ENCODE measurements around the gene EFNA2.
"Not testable (repeated sequence)": the region's sequence is repeated elsewhere in the genome, so short reads cannot be mapped to it uniquely, and the experiment has no call there.

Gene EFNA2

GRCh38 chr19:1298235-1298634 is 12.6 kb downstream of the EFNA2 start:
- Histone ChIP-seq H3K27me3 (ENCODE audit: control insufficient read depth in 5 of 5, insufficient read depth in 4 of 5, low read length in 5 of 5) (peaks cover 15 to 29% (median 23%) of the 10 kb centered on the region in 5 donors), H3K27ac (ENCODE audit: low read depth, low read length) (no peak overlapping the region), H3K4me1 (ENCODE audit: control insufficient read depth in 5 of 5, insufficient read depth in 5 of 5, low read length in 5 of 5) (peaks cover 0 to 6% (median 4%) of the 10 kb centered on the region in 5 donors), H3K36me3 (ENCODE audit: control insufficient read depth in 5 of 5, insufficient read depth in 5 of 5, low read length in 5 of 5) (no peaks in the 10 kb centered on the region), H3K9me3 (ENCODE audit: control insufficient read depth in 5 of 5, low read length in 5 of 5) (no peaks in the 10 kb centered on the region), H3K4me3 (ENCODE audit: low read depth in 1 of 5, low read length in 5 of 5) (no peak overlapping the region), H3K9ac (ENCODE audit: low read length in 5 of 5) (no peak overlapping the region)

GRCh38 chr19:1299801-1300200 is 14.1 kb downstream of the EFNA2 start:
- Histone ChIP-seq H3K27ac (ENCODE audit: low read depth, low read length) (no peak overlapping the region), H3K4me3 (ENCODE audit: low read depth in 1 of 5, low read length in 5 of 5) (no peak overlapping the region), H3K36me3 (ENCODE audit: control insufficient read depth in 5 of 5, insufficient read depth in 5 of 5, low read length in 5 of 5) (no peaks in the 10 kb centered on the region), H3K4me1 (ENCODE audit: control insufficient read depth in 5 of 5, insufficient read depth in 5 of 5, low read length in 5 of 5) (peaks cover 0 to 6% (median 4%) of the 10 kb centered on the region in 5 donors), H3K27me3 (ENCODE audit: control insufficient read depth in 5 of 5, insufficient read depth in 4 of 5, low read length in 5 of 5) (peaks cover 5 to 14% (median 10%) of the 10 kb centered on the region in 5 donors), H3K9me3 (ENCODE audit: control insufficient read depth in 5 of 5, low read length in 5 of 5) (no peaks in the 10 kb centered on the region), H3K9ac (ENCODE audit: low read length in 5 of 5) (no peak overlapping the region)

- Histone ChIP-seq H3K9me3 (ENCODE audit: control insufficient read depth in 5 of 5, low read length in 5 of 5) (no peaks in the 10 kb centered on the region), H3K4me3 (ENCODE audit: low read depth in 1 of 5, low read length in 5 of 5) (no peak overlapping the region), H3K9ac (ENCODE audit: low read length in 5 of 5) (no peak overlapping the region), H3K4me1 (ENCODE audit: control insufficient read depth in 5 of 5, insufficient read depth in 5 of 5, low read length in 5 of 5) (no peaks in the 10 kb centered on the region), H3K36me3 (ENCODE audit: control insufficient read depth in 5 of 5, insufficient read depth in 5 of 5, low read length in 5 of 5) (no peaks in the 10 kb centered on the region), H3K27me3 (ENCODE audit: control insufficient read depth in 5 of 5, insufficient read depth in 4 of 5, low read length in 5 of 5) (peaks cover 0 to 5% (median 3%) of the 10 kb centered on the region in 5 donors), H3K27ac (ENCODE audit: low read depth, low read length) (no peak overlapping the region)
Measured at GRCh38 chr19:1300744-1301490, 15.2 kb downstream of the EFNA2 start.

GRCh38 chr19:1302533-1303239 is 17.0 kb downstream of the EFNA2 start:
- H3K9ac ChIP-seq (ENCODE audit: low read length in 5 of 5), result no peak overlapping the region
- H3K27ac ChIP-seq (ENCODE audit: low read depth, low read length), result no peak overlapping the region
- no peaks in the 10 kb centered on the region for H3K36me3 ChIP-seq (ENCODE audit: control insufficient read depth in 5 of 5, insufficient read depth in 5 of 5, low read length in 5 of 5)

GRCh38 chr19:1304197-1304924 is 18.7 kb downstream of the EFNA2 start:
- Histone ChIP-seq H3K4me3 (ENCODE audit: low read depth in 1 of 5, low read length in 5 of 5) (no peak overlapping the region), H3K9me3 (ENCODE audit: control insufficient read depth in 5 of 5, low read length in 5 of 5) (no peaks in the 10 kb centered on the region), H3K27me3 (ENCODE audit: control insufficient read depth in 5 of 5, insufficient read depth in 4 of 5, low read length in 5 of 5) (peaks cover 0 to 6% (median 2%) of the 10 kb centered on the region in 5 donors), H3K36me3 (ENCODE audit: control insufficient read depth in 5 of 5, insufficient read depth in 5 of 5, low read length in 5 of 5) (no peaks in the 10 kb centered on the region), H3K27ac (ENCODE audit: low read depth, low read length) (no peak overlapping the region), H3K4me1 (ENCODE audit: control insufficient read depth in 5 of 5, insufficient read depth in 5 of 5, low read length in 5 of 5) (no peaks in the 10 kb centered on the region), H3K9ac (ENCODE audit: low read length in 5 of 5) (no peak overlapping the region)

More at GRCh38 chr19:1302533-1303239, 17.0 kb downstream of the EFNA2 start:
- Histone ChIP-seq H3K4me1 (ENCODE audit: control insufficient read depth in 5 of 5, insufficient read depth in 5 of 5, low read length in 5 of 5) (no peaks in the 10 kb centered on the region), H3K4me3 (ENCODE audit: low read depth in 1 of 5, low read length in 5 of 5) (no peak overlapping the region), H3K9me3 (ENCODE audit: control insufficient read depth in 5 of 5, low read length in 5 of 5) (no peaks in the 10 kb centered on the region), H3K27me3 (ENCODE audit: control insufficient read depth in 5 of 5, insufficient read depth in 4 of 5, low read length in 5 of 5) (peaks cover 0 to 5% (median 0%) of the 10 kb centered on the region in 5 donors)

GRCh38 chr19:1305354-1305753 is 19.7 kb downstream of the EFNA2 start:
- not testable (repeated sequence) for H3K4me3 ChIP-seq (ENCODE audit: low read depth in 1 of 5, low read length in 5 of 5); H3K9me3 ChIP-seq (ENCODE audit: control insufficient read depth in 5 of 5, low read length in 5 of 5); H3K9ac ChIP-seq (ENCODE audit: low read length in 5 of 5); H3K4me1 ChIP-seq (ENCODE audit: control insufficient read depth in 5 of 5, insufficient read depth in 5 of 5, low read length in 5 of 5); H3K36me3 ChIP-seq (ENCODE audit: control insufficient read depth in 5 of 5, insufficient read depth in 5 of 5, low read length in 5 of 5); H3K27ac ChIP-seq (ENCODE audit: low read depth, low read length)
- H3K27me3 ChIP-seq (ENCODE audit: control insufficient read depth in 5 of 5, insufficient read depth in 4 of 5, low read length in 5 of 5), result peaks cover 5 to 11% (median 10%) of the 10 kb centered on the region in 5 donors

- H3K36me3 ChIP-seq (ENCODE audit: control insufficient read depth in 5 of 5, insufficient read depth in 5 of 5, low read length in 5 of 5), result no peaks in the 10 kb centered on the region
- no peak overlapping the region for H3K27ac ChIP-seq (ENCODE audit: low read depth, low read length)
- H3K4me1 ChIP-seq (ENCODE audit: control insufficient read depth in 5 of 5, insufficient read depth in 5 of 5, low read length in 5 of 5), result no peaks in the 10 kb centered on the region
- no peak overlapping the region for H3K9ac ChIP-seq (ENCODE audit: low read length in 5 of 5)
- peaks cover 5 to 20% (median 18%) of the 10 kb centered on the region in 5 donors for H3K27me3 ChIP-seq (ENCODE audit: control insufficient read depth in 5 of 5, insufficient read depth in 4 of 5, low read length in 5 of 5)
- no peaks in the 10 kb centered on the region for H3K9me3 ChIP-seq (ENCODE audit: control insufficient read depth in 5 of 5, low read length in 5 of 5)
- no peak overlapping the region for H3K4me3 ChIP-seq (ENCODE audit: low read depth in 1 of 5, low read length in 5 of 5)
Measured at GRCh38 chr19:1307320-1307719, 21.6 kb downstream of the EFNA2 start.

- H3K9me3 ChIP-seq (ENCODE audit: control insufficient read depth in 5 of 5, low read length in 5 of 5), result no peaks in the 10 kb centered on the region
- H3K9ac ChIP-seq (ENCODE audit: low read length in 5 of 5), result no peak overlapping the region
- no peak overlapping the region for H3K4me3 ChIP-seq (ENCODE audit: low read depth in 1 of 5, low read length in 5 of 5)
- H3K27me3 ChIP-seq (ENCODE audit: control insufficient read depth in 5 of 5, insufficient read depth in 4 of 5, low read length in 5 of 5), result peaks cover 5 to 20% (median 19%) of the 10 kb centered on the region in 5 donors
- no peaks in the 10 kb centered on the region for H3K4me1 ChIP-seq (ENCODE audit: control insufficient read depth in 5 of 5, insufficient read depth in 5 of 5, low read length in 5 of 5)
- H3K36me3 ChIP-seq (ENCODE audit: control insufficient read depth in 5 of 5, insufficient read depth in 5 of 5, low read length in 5 of 5), result no peaks in the 10 kb centered on the region
- no peak overlapping the region for H3K27ac ChIP-seq (ENCODE audit: low read depth, low read length)
Measured at GRCh38 chr19:1307755-1308303, 22.2 kb downstream of the EFNA2 start.

- Histone ChIP-seq H3K36me3 (ENCODE audit: control insufficient read depth in 5 of 5, insufficient read depth in 5 of 5, low read length in 5 of 5) (no peaks in the 10 kb centered on the region), H3K27me3 (ENCODE audit: control insufficient read depth in 5 of 5, insufficient read depth in 4 of 5, low read length in 5 of 5) (peaks cover 13 to 29% (median 27%) of the 10 kb centered on the region in 5 donors), H3K9me3 (ENCODE audit: control insufficient read depth in 5 of 5, low read length in 5 of 5) (no peaks in the 10 kb centered on the region), H3K9ac (ENCODE audit: low read length in 5 of 5) (no peak overlapping the region), H3K4me3 (ENCODE audit: low read depth in 1 of 5, low read length in 5 of 5) (no peak overlapping the region), H3K4me1 (ENCODE audit: control insufficient read depth in 5 of 5, insufficient read depth in 5 of 5, low read length in 5 of 5) (no peaks in the 10 kb centered on the region), H3K27ac (ENCODE audit: low read depth, low read length) (no peak overlapping the region)
Measured at GRCh38 chr19:1308718-1309117, 23.0 kb downstream of the EFNA2 start.
